MG63 (cell line): Measurements from ENCODE around the gene RNF182. TPM values are rescaled to one million over a fixed set of nuclear protein-coding genes. Genes with fewer than 3 reads are reported as not detected.
"Not testable (repeated sequence)": the region's sequence is repeated elsewhere in the genome, so short reads cannot be mapped to it uniquely, and the experiment has no call there.

ENCODE experiments used
- DNase-seq: peaks from one replicate; pipeline ENCODE4 v3.0.0-alpha.2; 2020
- H3K27me3 ChIP-seq: fragments of 250-450 bp; sonication (Bioruptor Pico); 2 replicates; pipeline ENCODE4 v1.5.1; 2020; ENCODE audit warnings: mild to moderate bottlenecking, moderate library complexity
- H3K36me3 ChIP-seq: fragments of 250-450 bp; sonication (Bioruptor Pico); 2 replicates; pipeline ENCODE4 v1.5.1; 2020; ENCODE audit warnings: mild to moderate bottlenecking, moderate library complexity
- H3K4me3 ChIP-seq: fragments of 250-450 bp; sonication (Bioruptor Pico); 2 replicates; pipeline ENCODE4 v1.5.1; 2020; ENCODE audit warnings: mild to moderate bottlenecking, moderate library complexity
- H3K9me3 ChIP-seq: fragments of 250-450 bp; sonication (Bioruptor Pico); 2 replicates; pipeline ENCODE4 v1.5.1; 2020; ENCODE audit warnings: mild to moderate bottlenecking, moderate library complexity
- total RNA-seq: library from RNA; depleted of rRNA; stranded (reverse); fragments of >200 nt; shearing (Covaris generic); gene quantifications from 2 replicates; pipeline ENCODE4 v1.2.3, GENCODE V29; 2014; ENCODE audit warnings: low replicate concordance

Gene RNF182
- total RNA-seq, 1 experiment from 2014 or later: 0.23 TPM

- H3K9me3 ChIP-seq: no peaks in the 10 kb centered on the region
- no peak for DNase-seq
Observed at GRCh38 chr6:13932785-13933184, 8.0 kb downstream of the RNF182 start.

GRCh38 chr6:13934721-13935120 is 10.0 kb downstream of the RNF182 start:
- no peak for DNase-seq
- H3K27me3 ChIP-seq: peaks cover 7% of the 10 kb centered on the region
- H3K36me3 ChIP-seq: no peaks in the 10 kb centered on the region
- no peaks in the 10 kb centered on the region for H3K9me3 ChIP-seq
- H3K4me3 ChIP-seq: no peak overlapping the region

More at GRCh38 chr6:13932785-13933184, 8.0 kb downstream of the RNF182 start:
- H3K27me3 ChIP-seq: peaks cover 23% of the 10 kb centered on the region
- no peak overlapping the region for H3K4me3 ChIP-seq
- H3K36me3 ChIP-seq: no peaks in the 10 kb centered on the region

- peaks cover 4% of the 10 kb centered on the region for H3K27me3 ChIP-seq
- no peaks in the 10 kb centered on the region for H3K36me3 ChIP-seq
- no peak overlapping the region for H3K4me3 ChIP-seq
- DNase-seq: no peak
- H3K9me3 ChIP-seq: no peaks in the 10 kb centered on the region
Observed at GRCh38 chr6:13935190-13935880, 10.6 kb downstream of the RNF182 start.

- H3K27me3 ChIP-seq, DNase-seq, H3K36me3 ChIP-seq, H3K4me3 ChIP-seq, H3K9me3 ChIP-seq: not testable (repeated sequence)
Observed at GRCh38 chr6:13935881-13936261, 11.1 kb downstream of the RNF182 start.

GRCh38 chr6:13941902-13942301 is 17.1 kb downstream of the RNF182 start:
- no peak overlapping the region for H3K4me3 ChIP-seq
- no peaks in the 10 kb centered on the region for H3K36me3 ChIP-seq
- DNase-seq: no peak
- H3K27me3 ChIP-seq: no peaks in the 10 kb centered on the region
- H3K9me3 ChIP-seq: peaks cover 12% of the 10 kb centered on the region

GRCh38 chr6:13943943-13944342 is 19.2 kb downstream of the RNF182 start:
- no peaks in the 10 kb centered on the region; the same call in 1 of the 2 replicates for H3K27me3 ChIP-seq

GRCh38 chr6:13946506-13946905 is 21.8 kb downstream of the RNF182 start:
- no peaks in the 10 kb centered on the region; the same call in none of the 2 replicates for H3K27me3 ChIP-seq
- peaks cover 9% of the 10 kb centered on the region for H3K9me3 ChIP-seq
- no peaks in the 10 kb centered on the region for H3K36me3 ChIP-seq
- DNase-seq: no peak
- H3K4me3 ChIP-seq: no peak overlapping the region

More at GRCh38 chr6:13943943-13944342, 19.2 kb downstream of the RNF182 start:
- Histone ChIP-seq H3K4me3 (no peak overlapping the region), H3K36me3 (no peaks in the 10 kb centered on the region), H3K9me3 (peaks cover 12% of the 10 kb centered on the region)
- no peak for DNase-seq

GRCh38 chr6:13947611-13948178 is 22.9 kb downstream of the RNF182 start:
- Histone ChIP-seq H3K27me3 (no peaks in the 10 kb centered on the region; the same call in none of the 2 replicates), H3K4me3 (no peak overlapping the region), H3K36me3 (no peaks in the 10 kb centered on the region), H3K9me3 (peaks cover 1% of the 10 kb centered on the region; the same call in 1 of the 2 replicates)
- DNase-seq: no peak

- H3K36me3 ChIP-seq: no peaks in the 10 kb centered on the region
- H3K9me3 ChIP-seq: no peaks in the 10 kb centered on the region
- no peaks in the 10 kb centered on the region; the same call in none of the 2 replicates for H3K27me3 ChIP-seq
- DNase-seq: no peak
- H3K4me3 ChIP-seq: no peak overlapping the region
Observed at GRCh38 chr6:13952101-13952500, 27.3 kb downstream of the RNF182 start.

GRCh38 chr6:13953061-13953705 is 28.4 kb downstream of the RNF182 start:
- H3K9me3 ChIP-seq: no peaks in the 10 kb centered on the region
- no peak overlapping the region for H3K4me3 ChIP-seq
- H3K36me3 ChIP-seq: no peaks in the 10 kb centered on the region
- no peaks in the 10 kb centered on the region; the same call in none of the 2 replicates for H3K27me3 ChIP-seq
- DNase-seq: no peak

- no peaks in the 10 kb centered on the region for H3K36me3 ChIP-seq
- no peak overlapping the region for H3K4me3 ChIP-seq
- H3K27me3 ChIP-seq: peaks cover 18% of the 10 kb centered on the region
- no peaks in the 10 kb centered on the region; the same call in 1 of the 2 replicates for H3K9me3 ChIP-seq
- no peak for DNase-seq
Observed at GRCh38 chr6:13965582-13966127, 40.9 kb downstream of the RNF182 start.

- H3K27me3 ChIP-seq: peaks cover 3% of the 10 kb centered on the region
- peaks cover 14% of the 10 kb centered on the region for H3K9me3 ChIP-seq
- no peaks in the 10 kb centered on the region for H3K36me3 ChIP-seq
- no peak for DNase-seq
- no peak overlapping the region for H3K4me3 ChIP-seq
Observed at GRCh38 chr6:13971303-13971702, 46.6 kb downstream of the RNF182 start.

GRCh38 chr6:13972602-13973001 is 47.9 kb downstream of the RNF182 start:
- H3K27me3 ChIP-seq, H3K4me3 ChIP-seq, DNase-seq, H3K36me3 ChIP-seq: not testable (repeated sequence)
- peaks cover 14% of the 10 kb centered on the region for H3K9me3 ChIP-seq

GRCh38 chr6:13973422-13973821 is 48.7 kb downstream of the RNF182 start:
- not testable (repeated sequence) for H3K27me3 ChIP-seq, H3K36me3 ChIP-seq, H3K4me3 ChIP-seq, DNase-seq
- H3K9me3 ChIP-seq: peaks cover 14% of the 10 kb centered on the region

GRCh38 chr6:13978102-13978640 is 53.4 kb downstream of the RNF182 start:
- DNase-seq: no peak
- H3K4me3 ChIP-seq: no peak overlapping the region

GRCh38 chr6:13978787-13979186 is 54.0 kb downstream of the RNF182 start:
- H3K27me3 ChIP-seq: peaks cover 30% of the 10 kb centered on the region
- H3K9me3 ChIP-seq: no peaks in the 10 kb centered on the region
- no peaks in the 10 kb centered on the region for H3K36me3 ChIP-seq
- DNase-seq: no peak
- no peak overlapping the region for H3K4me3 ChIP-seq

More at GRCh38 chr6:13978102-13978640, 53.4 kb downstream of the RNF182 start:
- Histone ChIP-seq H3K27me3 (peaks cover 25% of the 10 kb centered on the region), H3K36me3 (no peaks in the 10 kb centered on the region), H3K9me3 (no peaks in the 10 kb centered on the region; the same call in 1 of the 2 replicates)
